ENCODE results near the gene ABHD13.

The ABHD13 gene

GRCh38 chr13:108190897-108191296 is 27.3 kb upstream of the ABHD13 start:
- no peak for TF ChIP-seq CTCF (IDR thresholded peaks at IDR 0.05; ENCODE audit: insufficient read depth, missing control alignments)
- no peak for FAIRE-seq

GRCh38 chr13:108193806-108194205 is 24.4 kb upstream of the ABHD13 start:
- TF ChIP-seq CTCF (IDR thresholded peaks at IDR 0.05; ENCODE audit: insufficient read depth, missing control alignments): no peak
- FAIRE-seq (no peak), DNase-seq (ENCODE audit: insufficient read length, low spot score) (no peak)

More at GRCh38 chr13:108190897-108191296, 27.3 kb upstream of the ABHD13 start:
- no peak for DNase-seq (ENCODE audit: insufficient read length, low spot score)

- no peak for DNase-seq (ENCODE audit: insufficient read length, low spot score)
- no peak for FAIRE-seq
- TF ChIP-seq CTCF (IDR thresholded peaks at IDR 0.05; ENCODE audit: insufficient read depth, missing control alignments): no peak
These were observed 23.7 kb upstream of the ABHD13 start for GRCh38 chr13:108194435-108194936.

- no peak for TF ChIP-seq CTCF (IDR thresholded peaks at IDR 0.05; ENCODE audit: insufficient read depth, missing control alignments)
- no peak for DNase-seq (ENCODE audit: insufficient read length, low spot score)
- FAIRE-seq: no peak
These were observed 23.0 kb upstream of the ABHD13 start for GRCh38 chr13:108195146-108195545.

- FAIRE-seq (no peak), DNase-seq (ENCODE audit: insufficient read length, low spot score) (no peak)
- TF ChIP-seq CTCF (IDR thresholded peaks at IDR 0.05; ENCODE audit: insufficient read depth, missing control alignments): no peak
These were observed 22.3 kb upstream of the ABHD13 start for GRCh38 chr13:108195861-108196260.

GRCh38 chr13:108200781-108201398 is 17.3 kb upstream of the ABHD13 start:
- FAIRE-seq (no peak), DNase-seq (ENCODE audit: insufficient read length, low spot score) (no peak)
- no peak for TF ChIP-seq CTCF (IDR thresholded peaks at IDR 0.05; ENCODE audit: insufficient read depth, missing control alignments)

GRCh38 chr13:108210551-108210950 is 7.6 kb upstream of the ABHD13 start:
- no peak for FAIRE-seq

More at GRCh38 chr13:108210551-108210950, 7.6 kb upstream of the ABHD13 start:
- no peak for TF ChIP-seq CTCF (IDR thresholded peaks at IDR 0.05; ENCODE audit: insufficient read depth, missing control alignments)
- no peak for DNase-seq (ENCODE audit: insufficient read length, low spot score)
